A549 (cell line): ENCODE results near the gene SLC5A10. TPM values are rescaled to one million over a fixed set of nuclear protein-coding genes. Genes with fewer than 3 reads are reported as not detected.

Experiments
- ATAC-seq, 2 experiments: fragments of 200-7000 bp in 1 of 2; fragments of >200 bp in 1 of 2; cut with Nextera tagmentation in 1 of 2; cut with Tn5 transposase in 1 of 2; 3 replicates each; pipeline versions ENCODE4 v1.8.0 to v1.9.1; 2018 to 2020; ENCODE audit warnings: mild to moderate bottlenecking in 1 of 2, moderate library complexity in 1 of 2
- CTCF ChIA-PET: fragments of 300-600 bp; sonication (Branson Sonifier 250); formaldehyde crosslinking; extraction: SDS; loops from one replicate; lab custom pipeline; 2021; ENCODE audit warnings: antibody characterized with exemption, inconsistent platforms; lab: Yijun Ruan, JAX
- POLR2A ChIA-PET: fragments of 350-600 bp; formaldehyde crosslinking; extraction: SDS; loops from one replicate; lab custom pipeline; 2021; ENCODE audit warnings: antibody characterized with exemption, inconsistent platforms; lab: Yijun Ruan, JAX
- DNase-seq, 2 experiments: peaks; one replicate each; pipeline versions ENCODE4 v3.0.0 to v3.0.0-alpha.2; 2011 to 2016; ENCODE audit warnings: low read depth in 1 of 2, low spot score in 1 of 2
- FAIRE-seq: peaks from 2 replicates; lab custom pipeline; 2011; peaks lifted over from hg19 to GRCh38; lab: Jason Lieb, UNC
- H3K27ac ChIP-seq, 2 experiments: fragments of >200 bp; sonication (Bioruptor Twin); formaldehyde crosslinking; 3 replicates each; pipeline ENCODE4 v1.5.1; 2016 to 2017
- H3K4me1 ChIP-seq: fragments of >200 bp; sonication (Bioruptor Twin); formaldehyde crosslinking; 3 replicates; pipeline ENCODE4 v1.6.1; 2016
- H3K4me2 ChIP-seq: fragments of >200 bp; sonication (Bioruptor Twin); formaldehyde crosslinking; 3 replicates; pipeline ENCODE4 v1.6.1; 2016
- H3K4me3 ChIP-seq: fragments of >200 bp; sonication (Bioruptor Twin); formaldehyde crosslinking; 3 replicates; pipeline ENCODE4 v1.5.1; 2016
- H3K9me3 ChIP-seq: fragments of >200 bp; sonication (Bioruptor Twin); formaldehyde crosslinking; 3 replicates; pipeline ENCODE4 v1.6.1; 2016
- BHLHE40 ChIP-seq: IDR thresholded peaks from 2 replicates; pipeline ENCODE4 v1.6.1; 2012; ENCODE audit warnings: low read depth, low read length, inconsistent platforms
- CHD4 ChIP-seq: fragments of 200-600 bp; sonication (generic); IDR thresholded peaks from 2 replicates; pipeline ENCODE4 v1.6.1; 2016; ENCODE audit warnings: antibody characterized with exemption, mild to moderate bottlenecking, borderline replicate concordance
- ESRRA ChIP-seq: fragments of 150-350 bp; IDR thresholded peaks from 2 replicates; pipeline ENCODE4 v1.6.1; 2014; ENCODE audit warnings: mild to moderate bottlenecking, low read length, borderline replicate concordance
- FOSB ChIP-seq: fragments of 250-450 bp; sonication (Bioruptor Pico); IDR thresholded peaks from 2 replicates; pipeline ENCODE4 v1.5.0; 2020; ENCODE audit warnings: mild to moderate bottlenecking, moderate library complexity
- FOXS1 ChIP-seq: fragments of 250-450 bp; sonication (Bioruptor Pico); IDR thresholded peaks from 2 replicates; pipeline ENCODE4 v1.5.0; 2020; ENCODE audit warnings: mild to moderate bottlenecking, moderate library complexity
- HEYL ChIP-seq: fragments of 250-450 bp; sonication (Bioruptor Pico); IDR thresholded peaks from 2 replicates; pipeline ENCODE4 v1.8.0; 2021; ENCODE audit warnings: mild to moderate bottlenecking, moderate library complexity
- HOXB13 ChIP-seq: fragments of 250-450 bp; sonication (Bioruptor Pico); IDR thresholded peaks from 2 replicates; pipeline ENCODE4 v1.5.0; 2020; ENCODE audit warnings: low read depth, mild to moderate bottlenecking, moderate library complexity
- KDM5A ChIP-seq: fragments of 200-600 bp; sonication (generic); IDR thresholded peaks from 2 replicates; pipeline ENCODE4 v1.6.1; 2016; ENCODE audit warnings: antibody characterized with exemption, mild to moderate bottlenecking
- MAZ ChIP-seq: fragments of 150-350 bp; IDR thresholded peaks from 2 replicates; pipeline ENCODE4 v1.6.1; 2014; ENCODE audit warnings: antibody characterized with exemption, low read depth, low read length, borderline replicate concordance
- MYC ChIP-seq: IDR thresholded peaks from 2 replicates; pipeline ENCODE4 v1.6.1; 2012; ENCODE audit warnings: mild to moderate bottlenecking, inconsistent platforms, low read length, improper control_type of control experiment, borderline replicate concordance
- NPAS2 ChIP-seq: fragments of 250-450 bp; sonication (Bioruptor Pico); IDR thresholded peaks from 2 replicates; pipeline ENCODE4 v1.8.0; 2022; ENCODE audit warnings: mild to moderate bottlenecking, moderate library complexity, borderline replicate concordance
- PHF8 ChIP-seq: fragments of 200-600 bp; sonication (generic); IDR thresholded peaks from 2 replicates; pipeline ENCODE4 v1.6.1; 2016; ENCODE audit warnings: low read depth, mild to moderate bottlenecking, antibody characterized with exemption, moderate library complexity, borderline replicate concordance
- RAD21 ChIP-seq, 2 experiments: fragments of >200 bp in 1 of 2; sonication (Bioruptor Twin) in 1 of 2; formaldehyde crosslinking in 1 of 2; IDR thresholded peaks in 1 of 2; conservative IDR thresholded peaks in 1 of 2; 2 replicates in 1 of 2; 3 replicates in 1 of 2; pipeline ENCODE4 v1.6.1; 2012 to 2018; ENCODE audit warnings: inconsistent platforms in 1 of 2
- RARB ChIP-seq: fragments of 250-450 bp; sonication (Bioruptor Pico); IDR thresholded peaks from 2 replicates; pipeline ENCODE4 v1.8.0; 2021; ENCODE audit warnings: mild to moderate bottlenecking, moderate library complexity
- RCOR1 ChIP-seq: fragments of 150-350 bp; IDR thresholded peaks from 2 replicates; pipeline ENCODE4 v1.6.1; 2014; ENCODE audit warnings: antibody characterized with exemption, low read length, low read depth
- SMC3 ChIP-seq: fragments of >200 bp; sonication (Bioruptor Twin); formaldehyde crosslinking; IDR thresholded peaks from 3 replicates; pipeline ENCODE4 v1.6.1; 2018; ENCODE audit warnings: inconsistent platforms
- TFCP2L1 ChIP-seq: fragments of 250-450 bp; sonication (Bioruptor Pico); IDR thresholded peaks from 2 replicates; pipeline ENCODE4 v1.5.0; 2021; ENCODE audit warnings: mild to moderate bottlenecking
- TP53 ChIP-seq: fragments of 250-450 bp; sonication (Bioruptor Pico); IDR thresholded peaks from 2 replicates; pipeline ENCODE4 v1.5.0; 2021; ENCODE audit warnings: mild to moderate bottlenecking, moderate library complexity
- WGBS: methylation state at CpG from one replicate; pipeline ENCODE4 v1.1.6; 2017; ENCODE audit errors: missing lambda C conversion rate; 5-methylcytosine and 5-hydroxymethylcytosine counted together
- polyA minus RNA-seq: library from RNA; depleted of rRNA, polyadenylated mRNA; stranded (reverse); fragments of >200 nt; gene quantifications from 2 replicates; pipeline ENCODE4 v1.2.3, GENCODE V29; 2011; rRNA and poly(A)+ RNA removed
- polyA plus RNA-seq, 4 experiments: library from polyadenylated mRNA; depleted of rRNA in 3 of 4; stranded (reverse); fragments of >200 nt; fragmentation: RNase III in 1 of 4; extraction: RNeasy Plus Mini Kit Qiagen cat#74134 plus additional on column Dnase treatment in 1 of 4; gene quantifications; 2 replicates in 3 of 4; 3 replicates in 1 of 4; pipeline ENCODE4 v1.2.3, GENCODE V29; 2011 to 2017
- TF ChIP-seq, protein P1 (sequence below): fragments of 450-650 bp; IDR thresholded peaks from 2 replicates; pipeline ENCODE4 v1.6.1; 2014; ENCODE audit warnings: antibody characterized with exemption
- TF ChIP-seq, protein P2 (sequence below): fragments of 250-450 bp; sonication (Bioruptor Pico); IDR thresholded peaks from 2 replicates; pipeline ENCODE4 v1.5.0; 2020; ENCODE audit warnings: low read depth, mild to moderate bottlenecking, moderate library complexity

The SLC5A10 gene
- 0.26 and 0.28 TPM in 2 replicates for polyA plus RNA-seq (2011; rRNA removed)
- polyA plus RNA-seq (2012; cell fraction: cytosol; rRNA removed) = 0.07 and 0.19 TPM in 2 replicates
- 0.23 and 0.32 TPM in 2 replicates for polyA plus RNA-seq (2012; cell fraction: nucleus; rRNA removed)
- polyA plus RNA-seq (2017; fragmentation: RNase III; extraction: RNeasy Plus Mini Kit Qiagen cat#74134 plus additional on column Dnase treatment) = 0.07 to 0.22 TPM (median 0.15 TPM) in 3 replicates
- polyA minus RNA-seq = 0.15 and 0.54 TPM in 2 replicates

DNA sequence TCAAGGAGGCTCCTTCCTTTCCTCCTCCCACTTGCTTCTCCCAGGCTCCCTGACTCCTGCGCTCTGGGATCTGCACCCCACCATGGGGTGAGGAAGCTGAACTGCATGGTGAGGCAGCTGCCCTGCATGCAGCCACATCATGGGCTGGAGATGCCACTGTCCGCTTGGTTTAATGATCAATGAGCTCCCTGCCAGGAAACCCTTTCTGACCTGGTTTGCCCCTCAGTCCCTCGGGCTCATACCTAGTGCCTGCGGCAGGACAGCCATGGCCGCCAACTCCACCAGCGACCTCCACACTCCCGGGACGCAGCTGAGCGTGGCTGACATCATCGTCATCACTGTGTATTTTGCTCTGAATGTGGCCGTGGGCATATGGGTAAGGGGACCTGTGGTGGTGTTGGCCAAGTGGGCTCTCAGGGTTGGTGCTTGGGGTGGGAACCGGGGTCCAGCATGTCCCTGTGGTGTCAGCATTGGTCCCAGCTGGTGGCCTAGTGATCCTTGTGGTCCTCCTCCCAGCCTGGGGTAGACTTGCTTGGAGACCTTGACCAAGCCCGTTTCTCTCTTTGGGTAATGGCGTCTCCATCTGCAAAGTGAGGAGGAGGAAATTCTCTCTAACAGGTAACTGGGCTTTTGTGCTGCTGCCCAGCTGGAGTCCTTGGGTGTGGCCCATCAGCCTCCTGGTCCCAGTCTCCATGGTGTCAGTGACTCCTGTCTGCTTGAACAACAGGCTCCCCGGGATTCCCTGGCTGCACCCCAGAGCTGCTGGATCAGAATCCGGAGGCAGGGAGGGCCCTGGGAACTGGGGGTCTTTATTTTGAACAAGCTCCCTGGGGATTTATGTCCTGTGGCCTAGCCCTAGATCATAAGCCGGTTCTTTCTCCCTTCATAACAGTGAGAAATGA is at the start of gene SLC5A10:
Gene SLC5A10 (plus strand): TSS at position 225 of the 902 bp plus-strand sequence. CDS start 41 bp downstream, at position 266.
- no peak for TF ChIP-seq KDM5A
- TF ChIP-seq HOXB13 (CRISPR knock-in tag) = no peak
- peak; percentile 45; the same call in 2 of the 3 replicates for TF ChIP-seq SMC3
- no peak for TF ChIP-seq CHD4
- peak; percentile 32 to 63; a peak in 2 of 5 replicates for TF ChIP-seq RAD21 (conservative IDR thresholded peaks at IDR 0.05 in 1 of 2, IDR thresholded peaks at IDR 0.05 in 1 of 2)
- no peak for TF ChIP-seq MYC
- TF ChIP-seq MAZ = no peak
- TF ChIP-seq HEYL (CRISPR knock-in tag) = no peak
- TF ChIP-seq TFCP2L1 (CRISPR knock-in tag) = no peak
- no peak for TF ChIP-seq FOXS1 (CRISPR knock-in tag)
- TF ChIP-seq RCOR1 = no peak
- TF ChIP-seq, protein P1, sequence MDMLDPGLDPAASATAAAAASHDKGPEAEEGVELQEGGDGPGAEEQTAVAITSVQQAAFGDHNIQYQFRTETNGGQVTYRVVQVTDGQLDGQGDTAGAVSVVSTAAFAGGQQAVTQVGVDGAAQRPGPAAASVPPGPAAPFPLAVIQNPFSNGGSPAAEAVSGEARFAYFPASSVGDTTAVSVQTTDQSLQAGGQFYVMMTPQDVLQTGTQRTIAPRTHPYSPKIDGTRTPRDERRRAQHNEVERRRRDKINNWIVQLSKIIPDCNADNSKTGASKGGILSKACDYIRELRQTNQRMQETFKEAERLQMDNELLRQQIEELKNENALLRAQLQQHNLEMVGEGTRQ = no peak
- Histone ChIP-seq H3K4me1 (no peaks in the 10 kb centered on the region), H3K27ac (no peak within 1 kb of the TSS), H3K4me2 (no peak within 1 kb of the TSS), H3K4me3 (no peak within 1 kb of the TSS), H3K9me3 (no peaks in the 10 kb centered on the region)
- 82% methylated on average over 15 of the region's 17 CpGs for WGBS
- DNase-seq = peak; percentile 51 to 68
- ChIA-PET CTCF (interaction anchor here (0.6 to 2.2 kb wide), 7 partner anchors 8 to 137 kb away, joined by 3 to 17 read pairs (median 3); no protein-coding TSS in a partner anchor), POLR2A (no interaction called here)
- peak; percentile 82 to 89; a peak in 5 of 6 replicates for ATAC-seq
- FAIRE-seq = no peak

DNA sequence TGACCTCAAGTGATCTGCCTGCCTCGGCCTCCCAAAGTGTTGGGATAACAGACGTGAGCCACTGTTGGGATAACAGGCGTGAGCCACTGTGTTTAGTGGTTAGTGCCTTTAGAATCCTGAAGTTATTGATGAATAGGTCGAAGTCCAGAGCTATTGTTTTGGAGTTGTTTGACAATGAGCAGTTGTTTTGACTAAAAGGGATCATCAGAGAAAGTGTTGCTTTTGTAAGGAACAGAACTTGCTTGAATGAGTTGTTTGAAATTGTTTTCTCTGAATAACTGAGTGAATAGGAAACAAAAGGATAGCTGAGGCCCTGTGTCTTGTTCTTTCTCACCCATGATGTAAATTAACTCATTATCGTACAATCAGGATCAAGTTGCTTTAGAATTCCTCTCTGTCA is 47.5 kb upstream of the SLC5A10 start:
- Histone ChIP-seq H3K4me1 (no peaks in the 10 kb centered on the region), H3K4me3 (no peak overlapping the region), H3K4me2 (no peak overlapping the region), H3K27ac (no peak overlapping the region), H3K9me3 (no peaks in the 10 kb centered on the region)
- DNase-seq (no peak), ATAC-seq (no peak), FAIRE-seq (no peak)
- POLR2A ChIA-PET = no interaction called here
- CTCF ChIA-PET = interaction anchor here (2.1 kb wide), 1 partner anchor 57 kb away, joined by 8 read pairs; no protein-coding TSS in a partner anchor
- WGBS = 92% methylated on average over 5 of the region's 5 CpGs
- TF ChIP-seq BHLHE40 (no peak), RARB (CRISPR knock-in tag) (no peak), TP53 (no peak), TFCP2L1 (CRISPR knock-in tag) (no peak), RCOR1 (no peak), FOSB (no peak), PHF8 (no peak), ESRRA (no peak), NPAS2 (CRISPR knock-in tag) (no peak), MAZ (no peak)
- TF ChIP-seq, protein P2, sequence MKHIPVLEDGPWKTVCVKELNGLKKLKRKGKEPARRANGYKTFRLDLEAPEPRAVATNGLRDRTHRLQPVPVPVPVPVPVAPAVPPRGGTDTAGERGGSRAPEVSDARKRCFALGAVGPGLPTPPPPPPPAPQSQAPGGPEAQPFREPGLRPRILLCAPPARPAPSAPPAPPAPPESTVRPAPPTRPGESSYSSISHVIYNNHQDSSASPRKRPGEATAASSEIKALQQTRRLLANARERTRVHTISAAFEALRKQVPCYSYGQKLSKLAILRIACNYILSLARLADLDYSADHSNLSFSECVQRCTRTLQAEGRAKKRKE (CRISPR knock-in tag) = no peak
